Measurements from ENCODE around the gene PHACTR4.
"Not testable (repeated sequence)": the region's sequence is repeated elsewhere in the genome, so short reads cannot be mapped to it uniquely, and the experiment has no call there.

The PHACTR4 gene

GRCh38 chr1:28506907-28507246, 137.3 kb downstream of the PHACTR4 start:
- no peak for DNase-seq

- no peak for DNase-seq
Observed at GRCh38 chr1:28507247-28507645, 137.7 kb downstream of the PHACTR4 start.

DNA sequence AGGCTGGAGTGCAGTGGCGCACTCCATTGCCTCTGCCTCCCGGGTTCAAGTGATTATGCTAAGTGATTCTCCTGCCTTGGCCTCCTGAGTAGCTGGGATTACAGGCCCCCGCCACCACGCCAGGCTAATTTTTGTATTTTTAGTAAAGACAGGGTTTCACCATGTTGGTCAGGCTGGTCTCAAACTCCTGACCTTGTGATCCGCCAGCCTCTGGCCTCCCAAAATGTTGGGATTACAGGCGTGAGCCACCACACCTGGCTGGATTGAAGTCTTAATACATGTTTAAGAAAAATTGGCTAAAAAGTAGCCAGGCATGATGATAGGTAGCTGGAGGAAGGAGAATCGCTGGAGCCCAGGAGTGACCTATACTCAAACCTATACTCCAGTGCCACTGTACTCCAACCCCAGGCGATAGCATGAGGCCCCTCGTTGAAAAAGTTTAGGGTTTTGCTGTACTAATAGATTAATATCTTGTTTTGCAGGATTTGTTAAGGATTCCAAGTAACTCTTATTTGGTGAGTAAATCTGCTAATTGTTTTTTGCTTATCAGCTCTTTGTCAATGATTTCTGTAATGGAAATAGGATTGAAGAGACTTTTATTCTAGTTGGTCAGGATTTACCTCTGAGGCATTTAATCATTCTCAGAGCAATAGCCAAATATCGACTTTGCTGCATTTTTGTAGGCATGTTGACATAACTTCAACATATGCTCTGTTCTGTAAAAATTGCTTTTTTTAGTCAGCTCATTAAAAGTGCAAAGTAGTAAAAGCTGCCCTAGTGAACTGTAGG, 138.3 kb downstream of the PHACTR4 start:
- no peak for DNase-seq

DNA sequence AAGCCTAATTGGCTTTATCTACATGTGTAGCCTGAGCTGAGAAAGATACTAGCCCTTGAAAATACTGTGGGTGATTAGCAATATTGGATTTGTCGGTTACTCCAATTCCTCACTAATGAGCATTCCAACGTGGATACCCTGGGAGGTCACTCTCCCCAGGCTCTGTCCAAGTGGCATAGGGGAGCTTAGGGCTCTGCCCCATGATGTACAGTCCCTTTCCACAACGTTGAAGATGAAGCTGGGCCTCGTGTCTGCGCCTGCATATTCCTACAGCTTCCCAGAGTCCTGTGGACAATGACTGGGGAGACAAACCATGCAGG, 138.9 kb downstream of the PHACTR4 start:
- DNase-seq, result no peak

- no peak for DNase-seq
Observed at GRCh38 chr1:28509705-28510272, 140.2 kb downstream of the PHACTR4 start.

GRCh38 chr1:28510273-28510969, 140.9 kb downstream of the PHACTR4 start:
- DNase-seq, result no peak

- DNase-seq, result no peak
Observed at GRCh38 chr1:28510970-28511440, 141.5 kb downstream of the PHACTR4 start.

DNA sequence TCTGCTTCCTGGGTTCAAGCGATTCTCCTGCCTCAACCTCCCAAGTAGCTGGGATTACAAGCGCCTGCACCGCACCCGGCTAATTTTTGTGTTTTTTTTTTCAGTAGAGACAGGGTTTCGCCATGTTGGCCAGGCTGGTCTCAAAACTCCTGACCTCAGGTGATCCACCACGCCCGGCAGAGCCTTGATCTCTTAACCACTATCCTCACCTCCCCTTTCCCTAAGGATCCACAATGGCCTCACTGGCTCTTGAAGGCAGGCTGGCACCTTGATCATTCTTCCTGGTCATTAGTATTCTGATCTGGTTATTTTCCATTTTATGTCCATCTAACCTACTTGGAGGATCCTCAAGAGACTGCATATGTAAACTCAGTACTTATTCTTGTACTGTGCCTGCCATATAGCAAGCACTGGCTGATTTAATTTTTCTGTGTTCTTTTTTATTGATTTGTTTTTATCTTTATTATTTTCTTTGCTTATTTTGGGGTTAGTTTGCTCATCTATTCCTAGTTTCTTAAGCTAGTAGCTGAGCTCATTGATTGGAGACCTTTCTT, 142.6 kb downstream of the PHACTR4 start:
- no peak for DNase-seq

DNA sequence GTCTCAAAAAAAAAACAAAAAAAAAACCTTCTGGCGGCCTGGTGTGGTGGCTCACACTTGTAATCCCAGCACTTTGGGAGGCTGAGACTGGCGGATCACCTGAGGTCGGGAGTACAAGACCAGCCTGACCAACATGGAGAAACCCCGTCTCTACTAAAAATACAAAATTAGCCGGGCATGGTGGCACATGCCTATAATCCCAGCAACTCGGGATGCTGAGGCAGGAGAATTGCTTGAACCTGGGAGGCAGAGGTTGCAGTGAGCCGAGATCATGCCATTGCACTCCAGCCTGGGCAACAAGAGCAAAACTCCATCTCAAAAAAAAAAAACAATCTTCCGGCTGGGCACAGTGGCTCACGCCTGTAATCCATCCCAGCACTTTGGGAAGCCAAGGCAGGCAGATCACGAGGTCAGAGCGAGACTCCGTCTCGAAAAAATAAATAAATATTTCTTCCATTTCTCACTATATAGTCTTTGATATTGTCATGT, 144.9 kb downstream of the PHACTR4 start:
- not testable (repeated sequence) for DNase-seq

- no peak for DNase-seq
Observed at GRCh38 chr1:28516518-28516956, 147.0 kb downstream of the PHACTR4 start.

- no peak for DNase-seq
Observed at GRCh38 chr1:28517649-28517999, 148.1 kb downstream of the PHACTR4 start.

DNA sequence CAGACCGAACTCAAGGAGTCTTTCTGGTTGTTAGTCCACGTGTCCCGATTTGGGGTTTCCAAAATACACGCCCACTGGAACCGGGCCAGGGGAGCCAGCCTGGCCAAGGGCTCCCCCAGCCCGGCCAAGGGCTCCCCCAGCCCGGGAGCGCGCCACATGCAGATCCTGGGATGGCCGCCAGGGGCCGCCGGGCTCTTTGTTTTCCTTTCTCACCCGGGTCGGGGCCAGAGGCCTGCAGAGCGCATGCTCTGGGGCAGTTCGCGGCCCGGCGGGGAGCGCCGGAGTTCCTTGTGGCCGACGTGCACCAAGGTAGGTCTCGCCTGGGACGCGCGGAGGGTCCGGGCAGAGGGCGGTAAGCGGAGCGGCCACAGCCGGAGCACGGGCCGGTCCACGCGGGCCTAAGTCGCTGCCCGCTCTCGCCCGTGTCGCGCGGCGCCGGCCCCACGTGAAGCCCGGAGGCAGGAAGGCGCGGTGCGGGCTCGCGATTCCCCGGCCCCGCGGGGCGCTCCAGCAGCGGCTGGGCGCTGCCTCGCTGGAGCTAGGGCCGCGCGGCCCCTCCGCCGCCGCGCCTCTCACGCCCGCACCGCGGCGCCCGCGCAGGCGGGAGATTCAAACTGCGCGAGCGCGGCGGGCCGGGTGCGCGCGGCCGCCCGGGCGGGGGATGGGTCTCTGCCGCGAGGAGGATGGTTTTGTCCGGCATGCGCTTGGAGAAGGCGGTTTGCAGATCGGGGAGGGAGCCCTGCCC, 148.6 kb downstream of the PHACTR4 start:
- peak; percentile 92 for DNase-seq

- DNase-seq, result no peak
Observed at GRCh38 chr1:28518745-28519341, 149.3 kb downstream of the PHACTR4 start.

DNA sequence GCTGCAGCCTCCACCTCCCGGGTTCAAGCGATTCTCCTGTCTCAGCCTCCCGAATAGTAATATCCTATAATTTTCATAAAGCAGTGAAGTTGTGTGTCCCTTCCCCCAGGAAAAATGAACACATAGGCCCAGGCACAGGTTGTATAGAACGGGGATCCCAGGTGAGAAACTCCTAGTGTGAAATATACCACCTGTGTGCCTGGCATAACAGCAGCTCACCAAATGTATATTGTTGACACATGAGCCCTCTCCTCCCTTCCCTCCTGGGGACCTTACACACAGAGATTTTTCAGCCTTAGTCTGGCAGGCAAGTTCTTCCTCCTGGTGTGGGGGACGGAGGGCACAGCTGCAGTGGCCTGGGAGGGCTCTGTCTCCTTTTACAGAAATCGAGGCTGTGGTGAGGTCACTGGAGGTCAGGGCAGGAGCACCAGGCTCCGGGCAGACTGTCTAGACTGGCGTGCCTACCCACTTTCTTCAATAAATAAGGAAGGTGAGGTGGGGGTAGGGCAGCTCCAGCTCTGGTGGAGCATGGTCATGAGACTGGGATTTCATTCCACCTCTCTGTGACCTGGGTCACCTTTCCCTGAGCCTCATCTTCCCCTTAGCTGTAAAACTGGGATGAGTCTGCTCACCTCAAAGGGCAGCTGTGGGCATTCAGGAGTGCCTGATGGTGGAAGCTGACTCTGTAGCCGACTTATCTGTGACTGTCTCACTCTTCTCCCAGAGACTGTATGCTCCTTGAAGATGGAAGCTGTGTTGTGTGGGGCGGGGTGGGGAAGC, 150.6 kb downstream of the PHACTR4 start:
- no peak for DNase-seq

GRCh38 chr1:28520796-28521195, 151.3 kb downstream of the PHACTR4 start:
- not testable (repeated sequence) for DNase-seq

DNA sequence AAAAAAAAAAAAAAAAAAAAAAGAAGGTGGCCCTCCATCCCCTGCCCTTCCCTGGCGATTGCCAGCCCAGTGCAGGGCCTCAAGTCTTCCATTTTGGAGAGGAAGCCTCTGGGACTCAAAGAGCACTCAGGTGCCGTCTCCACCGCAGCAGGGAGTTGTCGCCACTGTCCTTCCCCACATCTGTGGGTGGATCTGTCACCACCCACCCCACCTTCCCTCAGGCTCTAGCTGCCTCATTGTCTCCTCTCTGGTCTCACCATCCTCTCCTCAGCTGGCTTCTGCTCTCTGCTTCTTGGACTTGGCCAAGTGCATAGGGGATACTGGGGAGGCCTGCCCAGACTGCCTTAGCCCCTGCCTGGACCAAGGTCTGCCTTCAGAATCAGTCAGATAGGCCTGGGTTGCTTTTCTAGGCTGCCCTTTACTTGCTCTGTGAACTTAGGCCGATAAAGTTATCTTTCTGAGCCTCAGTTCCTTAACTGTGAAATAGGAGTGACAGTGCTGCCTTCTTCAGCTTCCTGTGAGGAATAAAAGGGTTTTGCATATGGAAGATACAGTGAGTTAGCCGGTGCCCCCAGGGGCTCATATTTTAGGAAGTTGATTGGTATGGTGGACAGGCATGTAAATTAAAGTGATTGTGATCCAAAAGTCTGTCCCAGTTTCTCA, 152.1 kb downstream of the PHACTR4 start:
- no peak for DNase-seq

DNA sequence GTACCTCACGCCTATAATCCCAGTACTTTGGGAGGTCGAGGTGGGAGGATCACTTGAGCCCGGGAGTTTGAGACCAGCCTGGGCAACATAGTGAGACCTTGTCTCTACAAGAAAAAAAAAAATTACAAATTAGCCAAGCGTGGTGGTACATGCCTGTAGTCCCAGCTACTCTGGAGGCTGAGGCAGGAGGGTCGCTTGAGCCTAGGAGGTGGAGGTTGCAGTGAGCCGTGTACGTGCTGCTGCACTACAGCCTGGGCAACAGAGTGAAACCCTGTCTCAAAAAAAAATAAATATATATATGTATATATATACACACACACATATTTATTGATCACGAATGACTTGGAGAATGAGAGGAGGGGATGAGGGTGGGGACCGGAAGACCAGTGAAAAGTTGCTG, 153.0 kb downstream of the PHACTR4 start:
- not testable (repeated sequence) for DNase-seq

GRCh38 chr1:28525002-28525642, 155.6 kb downstream of the PHACTR4 start:
- not testable (repeated sequence) for DNase-seq

DNA sequence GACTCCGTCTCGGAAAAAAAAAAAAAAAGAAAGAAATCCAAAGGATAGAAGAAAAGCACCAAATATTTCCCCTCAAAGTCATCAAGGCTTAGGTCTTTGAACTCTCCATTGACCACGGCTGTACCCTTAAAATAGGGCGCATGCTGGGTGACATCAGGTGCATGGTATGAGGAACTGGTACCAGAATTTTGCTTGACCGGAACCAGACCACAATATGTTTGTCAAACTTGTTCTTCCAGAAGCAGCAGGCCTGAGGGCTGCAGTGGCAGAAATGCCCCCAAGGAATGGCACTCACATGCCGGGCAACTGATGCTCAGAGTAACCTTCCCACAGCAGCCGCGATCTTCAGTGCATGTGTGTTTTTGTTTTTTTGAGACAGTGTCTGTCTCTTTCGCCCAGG, 157.3 kb downstream of the PHACTR4 start:
- no peak for DNase-seq

- no peak for DNase-seq
Observed at GRCh38 chr1:28530456-28530855, 160.9 kb downstream of the PHACTR4 start.

- no peak for DNase-seq
Observed at GRCh38 chr1:28534671-28535070, 165.1 kb downstream of the PHACTR4 start.

Data from DMS153 (cell line).